Measurements from ENCODE around the gene TRUB2. TPM values are rescaled to one million over a fixed set of nuclear protein-coding genes. Genes with fewer than 3 reads are reported as not detected.

TRUB2 gene
- total RNA-seq, 4 donors from 2014 or later = 7.2 to 18.3 (median 9.2) TPM

- no peak for TF ChIP-seq EP300 (IDR thresholded peaks at IDR 0.05)
- no peak for TF ChIP-seq CTCF (IDR thresholded peaks at IDR 0.05)
- no peak for TF ChIP-seq POLR2A (IDR thresholded peaks at IDR 0.05)
- no peak for DNase-seq (ENCODE audit: low spot score in 2 of 2)
Observed at GRCh38 chr9:128369024-128369706, 46.9 kb upstream of the TRUB2 start.

GRCh38 chr9:128365525-128365924 lies 43.3 kb upstream of the TRUB2 start:
- H3K4me3 ChIP-seq = no peak overlapping the region
- 86 to 87% methylated on average over 2 to 4 of the region's 4 CpGs for WGBS, 2 donors
- H3K9me3 ChIP-seq = no peaks in the 10 kb centered on the region
- peak overlapping the region in 1 of 4 donors; percentile 73 for H3K27ac ChIP-seq
- no peak for TF ChIP-seq POLR2A (IDR thresholded peaks at IDR 0.05)
- no peak for TF ChIP-seq CTCF (IDR thresholded peaks at IDR 0.05)
- TF ChIP-seq EP300 (IDR thresholded peaks at IDR 0.05) = no peak
- DNase-seq (ENCODE audit: low spot score in 2 of 2) = no peak
- peaks cover 0 to 5% (median 0%) of the 10 kb centered on the region in 3 donors for H3K36me3 ChIP-seq
- no peaks in the 10 kb centered on the region for H3K27me3 ChIP-seq
- peaks cover 0 to 41% (median 20%) of the 10 kb centered on the region in 4 donors for H3K4me1 ChIP-seq

More at GRCh38 chr9:128369024-128369706, 46.9 kb upstream of the TRUB2 start:
- WGBS, 2 donors = 90 to 94% methylated on average over 9 of the region's 9 CpGs
- Histone ChIP-seq H3K27me3 (no peaks in the 10 kb centered on the region), H3K4me1 (peaks cover 0 to 51% (median 18%) of the 10 kb centered on the region in 4 donors), H3K4me3 (no peak overlapping the region), H3K36me3 (peaks cover 0 to 11% (median 0%) of the 10 kb centered on the region in 3 donors), H3K27ac (no peak overlapping the region), H3K9me3 (no peaks in the 10 kb centered on the region)

DNA sequence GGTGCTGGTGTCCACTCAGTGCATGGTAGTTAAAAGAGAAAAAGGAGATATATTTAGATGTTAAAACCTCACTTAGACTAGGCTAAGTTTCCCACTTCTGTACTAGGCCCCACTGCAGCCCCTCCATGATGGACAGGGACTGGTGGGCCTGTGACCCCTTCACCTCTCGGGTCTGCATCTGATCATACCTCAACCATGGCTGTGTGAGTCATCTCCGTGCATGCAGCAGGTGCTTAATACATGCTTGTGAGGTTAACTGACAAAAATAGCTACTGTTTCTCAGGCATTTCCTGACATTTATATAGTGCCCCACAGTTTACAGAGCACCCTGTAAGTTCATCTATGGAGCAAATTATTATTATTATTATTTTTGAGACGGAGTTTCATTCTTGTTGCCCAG lies 40.5 kb upstream of the TRUB2 start:
- Histone ChIP-seq H3K4me1 (peaks cover 0 to 32% (median 14%) of the 10 kb centered on the region in 4 donors), H3K4me3 (no peak overlapping the region), H3K9me3 (no peaks in the 10 kb centered on the region), H3K27ac (peak overlapping the region in 2 of 4 donors; percentile 35 to 82), H3K27me3 (no peaks in the 10 kb centered on the region), H3K36me3 (peaks cover 0 to 31% (median 0%) of the 10 kb centered on the region in 3 donors)
- WGBS, 2 donors = 70 to 83% methylated on average over 3 of the region's 3 CpGs
- DNase-seq (ENCODE audit: low spot score in 2 of 2) = no peak
- TF ChIP-seq CTCF (IDR thresholded peaks at IDR 0.05) (no peak), EP300 (IDR thresholded peaks at IDR 0.05) (no peak), POLR2A (IDR thresholded peaks at IDR 0.05) (no peak)

DNA sequence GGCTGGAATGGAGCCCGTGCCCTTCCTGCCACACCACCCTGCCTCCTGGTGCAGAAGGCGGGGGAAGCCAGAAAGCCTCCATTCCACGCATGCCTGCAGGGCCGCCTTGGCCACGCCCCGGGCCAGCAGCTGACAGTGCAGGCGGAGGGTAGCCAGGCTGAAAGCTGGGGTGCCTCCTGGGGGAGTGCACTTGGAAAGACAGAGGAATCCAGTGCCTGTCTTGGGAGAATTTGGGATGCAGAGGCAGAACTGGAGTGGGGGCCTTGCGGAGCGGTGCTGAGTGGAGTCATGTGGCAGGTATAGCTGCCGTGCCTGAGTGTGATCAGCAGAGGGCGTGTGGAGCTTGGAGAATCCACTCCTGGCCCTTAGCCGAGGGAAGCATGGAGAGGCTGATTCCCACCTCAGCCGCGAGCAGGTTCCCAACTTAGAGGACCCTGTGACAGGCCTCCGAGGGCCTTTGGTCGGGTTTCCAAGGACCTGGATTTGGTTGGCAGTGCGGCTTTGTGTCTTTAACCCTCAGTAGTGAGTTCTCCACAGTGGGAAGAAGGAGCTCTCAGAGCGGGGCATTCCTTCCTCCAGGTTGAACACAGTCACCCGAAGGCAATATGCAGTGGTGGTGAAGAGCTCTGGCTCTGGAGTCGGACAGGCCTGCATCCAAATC lies 39.9 kb upstream of the TRUB2 start:
- peaks cover 0 to 32% (median 14%) of the 10 kb centered on the region in 4 donors for H3K4me1 ChIP-seq
- 2 to 9% methylated on average over 12 to 19 of the region's 20 CpGs for WGBS, 2 donors
- peak; percentile 78 to 89 for DNase-seq (ENCODE audit: low spot score in 2 of 2)
- TF ChIP-seq EP300 (IDR thresholded peaks at IDR 0.05) (peak in 1 of 2 donors; percentile 58), POLR2A (IDR thresholded peaks at IDR 0.05) (no peak), CTCF (IDR thresholded peaks at IDR 0.05) (peak; percentile 77 to 95 (median 88))
- peak overlapping the region; percentile 17 to 52 (median 46) for H3K4me3 ChIP-seq
- no peaks in the 10 kb centered on the region for H3K9me3 ChIP-seq
- H3K27me3 ChIP-seq = no peaks in the 10 kb centered on the region
- peaks cover 0 to 38% (median 0%) of the 10 kb centered on the region in 3 donors for H3K36me3 ChIP-seq
- H3K27ac ChIP-seq = peak overlapping the region; percentile 35 to 82 (median 66)
